Peyer's patch (tissue), 4 donors: ENCODE data around the gene BUD23.

ENCODE experiments used
- POLR2A ChIP-seq, 2 donors: fragments of 450-650 bp; IDR thresholded peaks; one replicate each; pipeline ENCODE4 v1.5.1; 2017; ENCODE audit warnings: antibody characterized with exemption in 2 of 2, mild to moderate bottlenecking in 2 of 2, moderate library complexity in 2 of 2
- TF ChIP-seq, protein P1 (sequence below), 6 experiments: fragments of 450-650 bp in 4 of 6; fragments of 200-600 bp in 2 of 6; sonication (generic) in 1 of 6; IDR thresholded peaks; one replicate each; pipeline ENCODE4 v1.5.1; 2017 to 2019; ENCODE audit warnings: antibody characterized with exemption in 6 of 6, mild to moderate bottlenecking in 3 of 6, moderate library complexity in 1 of 6

DNA sequence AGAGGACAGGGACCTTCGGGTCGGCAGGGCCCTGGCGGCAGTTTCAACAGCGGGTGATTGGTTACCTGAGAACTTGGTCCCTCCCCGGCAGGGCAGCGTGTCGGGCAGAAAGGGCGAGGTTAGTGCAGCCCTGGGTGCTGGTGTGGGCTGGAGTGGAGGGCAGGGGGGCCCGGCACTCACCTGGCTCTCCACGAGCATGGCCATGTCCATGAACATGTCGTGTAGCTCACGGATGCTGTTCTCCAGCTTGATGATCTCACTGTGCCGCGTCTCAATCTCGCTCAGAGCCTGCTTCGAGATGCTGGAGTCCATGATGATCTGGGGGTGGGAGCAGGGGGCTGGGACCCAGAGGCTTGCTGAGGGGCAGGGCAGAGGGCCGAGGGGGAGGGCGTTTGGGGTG, 19.3 kb downstream of the BUD23 start:
- TF ChIP-seq, protein P1, sequence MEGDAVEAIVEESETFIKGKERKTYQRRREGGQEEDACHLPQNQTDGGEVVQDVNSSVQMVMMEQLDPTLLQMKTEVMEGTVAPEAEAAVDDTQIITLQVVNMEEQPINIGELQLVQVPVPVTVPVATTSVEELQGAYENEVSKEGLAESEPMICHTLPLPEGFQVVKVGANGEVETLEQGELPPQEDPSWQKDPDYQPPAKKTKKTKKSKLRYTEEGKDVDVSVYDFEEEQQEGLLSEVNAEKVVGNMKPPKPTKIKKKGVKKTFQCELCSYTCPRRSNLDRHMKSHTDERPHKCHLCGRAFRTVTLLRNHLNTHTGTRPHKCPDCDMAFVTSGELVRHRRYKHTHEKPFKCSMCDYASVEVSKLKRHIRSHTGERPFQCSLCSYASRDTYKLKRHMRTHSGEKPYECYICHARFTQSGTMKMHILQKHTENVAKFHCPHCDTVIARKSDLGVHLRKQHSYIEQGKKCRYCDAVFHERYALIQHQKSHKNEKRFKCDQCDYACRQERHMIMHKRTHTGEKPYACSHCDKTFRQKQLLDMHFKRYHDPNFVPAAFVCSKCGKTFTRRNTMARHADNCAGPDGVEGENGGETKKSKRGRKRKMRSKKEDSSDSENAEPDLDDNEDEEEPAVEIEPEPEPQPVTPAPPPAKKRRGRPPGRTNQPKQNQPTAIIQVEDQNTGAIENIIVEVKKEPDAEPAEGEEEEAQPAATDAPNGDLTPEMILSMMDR (IDR thresholded peaks at IDR 0.05) = no peak
- TF ChIP-seq POLR2A (IDR thresholded peaks at IDR 0.05) = no peak
